ENCODE measurements around the gene ANGEL1.

- no peak for TF ChIP-seq CTCF (IDR thresholded peaks at IDR 0.05)
- TF ChIP-seq EP300 (IDR thresholded peaks at IDR 0.05) = no peak
Observed at GRCh38 chr14:76808011-76808410, 4.7 kb downstream of the ANGEL1 start.

Data from upper lobe of left lung (tissue), 4 donors.